ENCODE results near the gene LY86.
"Not testable (repeated sequence)": the region's sequence is repeated elsewhere in the genome, so short reads cannot be mapped to it uniquely, and the experiment has no call there.

The LY86 gene

DNA sequence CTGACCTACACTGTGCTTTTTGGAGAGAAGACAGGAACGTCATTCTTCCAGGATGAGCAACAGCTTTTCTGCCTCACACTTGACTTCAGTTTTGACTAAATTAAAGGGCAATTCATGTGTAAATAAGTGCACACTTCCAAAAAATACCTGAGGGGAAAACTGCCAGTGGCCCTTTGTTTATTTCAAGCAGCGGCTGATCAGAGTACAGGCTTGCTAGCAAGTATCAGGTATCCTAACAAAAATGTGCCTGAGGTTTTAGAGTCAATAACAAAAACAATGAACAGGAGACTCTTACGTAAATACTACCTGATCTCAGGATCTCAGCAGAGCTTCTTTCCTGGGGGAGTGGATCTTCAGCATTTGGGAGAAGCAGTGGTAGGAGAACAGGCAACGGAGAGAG is 12.4 kb downstream of the LY86 start:
- Mint-ChIP-seq H3K36me3 (ENCODE audit: low read depth) (peaks cover 4% of the 10 kb centered on the region), H3K27ac (no peak overlapping the region), H3K27me3 (no peaks in the 10 kb centered on the region), H3K4me1 (ENCODE audit: low read depth) (peaks cover 29% of the 10 kb centered on the region), H3K4me3 (no peak overlapping the region), H3K9me3 (peaks cover 3% of the 10 kb centered on the region)

DNA sequence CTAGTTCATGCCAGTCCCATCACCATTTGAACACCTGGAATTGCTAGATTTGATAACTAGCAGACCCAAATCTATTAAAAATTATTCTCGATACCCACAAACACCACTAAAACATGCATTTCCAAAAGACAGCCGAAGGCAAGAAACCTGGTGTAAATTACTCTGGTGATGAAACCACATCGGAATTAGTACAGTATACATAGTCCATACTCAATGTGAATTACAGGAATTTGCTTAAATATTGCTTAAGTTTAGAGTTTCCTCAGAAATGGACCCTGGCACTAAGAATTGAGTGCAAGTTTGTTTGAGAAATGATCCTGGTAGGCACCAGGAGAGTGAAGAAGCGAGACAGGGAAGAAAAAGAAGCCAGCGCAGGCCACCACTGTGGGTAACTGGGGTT is 13.7 kb downstream of the LY86 start:
- H3K4me3 Mint-ChIP-seq: no peak overlapping the region
- H3K36me3 Mint-ChIP-seq (ENCODE audit: low read depth): peaks cover 4% of the 10 kb centered on the region
- peaks cover 16% of the 10 kb centered on the region for H3K4me1 Mint-ChIP-seq (ENCODE audit: low read depth)
- H3K27ac Mint-ChIP-seq: no peak overlapping the region
- peaks cover 3% of the 10 kb centered on the region for H3K9me3 Mint-ChIP-seq
- H3K27me3 Mint-ChIP-seq: no peaks in the 10 kb centered on the region

DNA sequence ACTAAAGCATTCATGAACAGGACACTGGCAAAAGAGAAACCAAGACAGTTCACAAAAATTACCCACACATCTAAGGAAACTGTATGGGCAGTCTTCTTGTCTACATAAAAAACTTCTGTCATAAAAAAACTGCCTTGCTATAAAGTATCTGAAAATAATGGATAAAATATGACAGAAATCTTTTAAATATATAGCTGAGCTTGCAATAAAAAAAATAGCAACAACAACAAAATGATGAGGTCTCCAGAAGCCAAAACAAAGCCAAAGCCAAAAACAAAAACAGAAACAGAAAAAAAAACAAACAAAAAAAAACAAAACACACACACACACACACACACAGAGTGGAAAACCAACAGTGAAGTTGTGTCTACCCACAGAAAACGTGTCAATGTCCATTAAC is 14.8 kb downstream of the LY86 start:
- Mint-ChIP-seq H3K4me1 (ENCODE audit: low read depth) (peaks cover 16% of the 10 kb centered on the region), H3K36me3 (ENCODE audit: low read depth) (peaks cover 4% of the 10 kb centered on the region), H3K27me3 (no peaks in the 10 kb centered on the region)

DNA sequence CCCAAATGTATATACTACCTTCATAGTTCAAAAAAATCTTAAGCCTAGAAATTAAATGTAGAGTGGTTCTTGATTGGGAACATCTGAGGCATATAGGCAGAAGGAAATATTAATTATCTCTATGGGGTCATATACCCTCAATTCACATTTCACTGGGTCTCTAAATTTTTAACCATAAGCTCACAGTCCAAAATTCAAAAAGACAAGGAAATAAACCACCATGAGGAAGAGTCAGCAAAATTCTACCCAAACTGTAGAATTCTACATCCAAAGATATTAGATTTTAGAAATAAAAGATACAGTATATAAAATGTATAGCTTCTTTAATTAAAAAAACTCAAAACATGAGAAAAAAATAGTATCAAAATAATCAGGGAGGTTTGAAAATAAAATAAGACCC is 15.5 kb downstream of the LY86 start:
- H3K4me3 Mint-ChIP-seq: no peak overlapping the region
- no peak overlapping the region for H3K27ac Mint-ChIP-seq
- H3K9me3 Mint-ChIP-seq: peaks cover 3% of the 10 kb centered on the region
- peaks cover 4% of the 10 kb centered on the region for H3K36me3 Mint-ChIP-seq (ENCODE audit: low read depth)
- no peaks in the 10 kb centered on the region for H3K27me3 Mint-ChIP-seq
- H3K4me1 Mint-ChIP-seq (ENCODE audit: low read depth): peaks cover 13% of the 10 kb centered on the region

More for the DNA sequence above, 14.8 kb downstream of the LY86 start:
- Mint-ChIP-seq H3K27ac (no peak overlapping the region), H3K9me3 (peaks cover 3% of the 10 kb centered on the region), H3K4me3 (no peak overlapping the region)

DNA sequence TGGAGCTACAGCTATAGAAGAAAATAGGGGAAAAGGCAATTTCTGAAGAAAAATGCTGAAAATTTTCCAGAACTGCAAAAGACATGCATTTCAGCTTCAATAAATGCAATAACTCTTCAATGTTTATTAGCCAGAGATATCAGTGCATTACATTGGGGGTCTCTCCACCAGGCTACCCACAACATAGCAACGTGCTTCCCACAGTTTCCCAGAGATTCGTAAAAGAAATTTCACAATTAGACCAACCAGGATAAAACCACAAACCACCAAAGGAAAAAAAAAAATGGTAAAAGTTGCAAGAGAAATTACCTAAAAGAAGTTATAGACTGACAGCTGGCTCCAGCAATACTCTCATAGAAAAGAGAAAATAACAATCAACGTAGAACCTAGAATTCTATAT is 16.0 kb downstream of the LY86 start:
- Mint-ChIP-seq H3K4me3 (no peak overlapping the region), H3K4me1 (ENCODE audit: low read depth) (peaks cover 14% of the 10 kb centered on the region), H3K27me3 (no peaks in the 10 kb centered on the region), H3K36me3 (ENCODE audit: low read depth) (peaks cover 4% of the 10 kb centered on the region), H3K27ac (no peak overlapping the region), H3K9me3 (peaks cover 3% of the 10 kb centered on the region)

DNA sequence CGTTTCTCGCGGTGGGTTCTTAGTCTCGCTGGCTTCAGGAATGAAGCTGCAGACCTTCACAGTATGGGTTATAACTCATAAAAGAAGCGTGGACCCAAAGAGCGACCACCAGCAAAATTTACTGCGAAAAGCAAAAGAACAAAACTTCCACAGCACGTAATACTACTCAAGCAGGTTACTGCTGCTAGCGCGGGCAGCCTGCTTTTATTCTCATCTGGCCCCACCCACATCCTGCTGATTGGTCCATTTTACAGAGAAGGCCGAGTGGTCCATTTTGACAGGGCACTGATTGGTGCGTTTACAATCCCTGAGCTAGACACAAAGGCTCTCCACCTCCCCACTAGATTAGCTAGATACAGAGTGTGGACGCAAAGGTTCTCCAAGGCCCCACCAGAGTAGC is 17.4 kb downstream of the LY86 start:
- H3K9me3 Mint-ChIP-seq: peaks cover 3% of the 10 kb centered on the region
- H3K27me3 Mint-ChIP-seq: no peaks in the 10 kb centered on the region
- H3K27ac Mint-ChIP-seq: no peak overlapping the region
- peaks cover 4% of the 10 kb centered on the region for H3K36me3 Mint-ChIP-seq (ENCODE audit: low read depth)
- H3K4me1 Mint-ChIP-seq (ENCODE audit: low read depth): peaks cover 25% of the 10 kb centered on the region
- no peak overlapping the region for H3K4me3 Mint-ChIP-seq

DNA sequence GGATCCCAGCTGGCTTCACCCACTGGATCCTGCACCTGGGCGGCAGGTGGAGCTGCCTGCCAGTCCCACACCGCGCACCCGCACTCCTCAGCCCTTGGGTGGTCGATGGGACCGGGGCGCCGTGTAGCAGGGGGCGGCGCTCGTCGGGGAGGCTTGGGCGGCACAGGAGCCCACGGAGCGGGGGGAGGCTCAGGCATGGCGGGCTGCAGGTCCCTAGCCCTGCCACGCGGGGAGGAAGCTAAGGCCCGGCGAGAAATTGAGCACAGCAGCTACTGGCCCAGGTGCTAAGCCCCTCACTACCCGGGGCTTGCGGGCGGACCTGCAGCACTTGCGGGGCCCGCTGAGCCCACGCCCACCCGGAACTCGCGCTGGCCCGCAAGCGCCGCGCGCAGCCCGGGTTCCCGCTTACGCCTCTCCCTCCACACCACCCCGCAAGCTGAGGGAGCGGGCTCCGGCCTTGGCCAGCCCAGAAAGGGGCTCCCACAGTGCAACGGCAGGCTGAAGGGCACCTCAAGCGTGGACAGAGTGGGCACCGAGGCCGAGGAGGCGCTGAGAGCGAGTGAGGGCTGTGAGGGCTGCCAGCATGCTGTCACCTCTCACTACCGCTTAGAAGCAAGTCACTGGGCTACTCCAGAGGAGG is 18.0 kb downstream of the LY86 start:
- H3K36me3 Mint-ChIP-seq (ENCODE audit: low read depth); H3K4me3 Mint-ChIP-seq; H3K9me3 Mint-ChIP-seq; H3K27me3 Mint-ChIP-seq; H3K27ac Mint-ChIP-seq: not testable (repeated sequence)
- peaks cover 31% of the 10 kb centered on the region for H3K4me1 Mint-ChIP-seq (ENCODE audit: low read depth)

DNA sequence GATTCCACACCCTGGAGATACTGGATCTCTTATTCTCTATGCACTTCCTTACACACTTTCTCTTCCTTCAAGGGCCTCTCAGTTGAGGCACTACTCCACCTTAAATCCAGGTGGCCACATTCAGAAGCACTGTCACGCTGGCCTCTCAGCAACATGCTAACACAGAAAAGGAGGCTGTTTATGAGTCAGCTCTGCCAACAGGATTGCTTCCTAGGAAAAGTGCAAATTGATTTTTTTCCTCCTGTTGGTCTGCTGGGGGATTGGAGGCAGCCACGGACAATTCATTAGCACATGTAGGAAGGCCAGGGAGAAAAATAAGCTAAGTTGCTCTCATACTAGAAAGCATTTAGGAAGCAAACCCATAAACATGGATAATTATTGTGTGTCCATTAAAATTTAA is 20.9 kb downstream of the LY86 start:
- Mint-ChIP-seq H3K4me1 (ENCODE audit: low read depth) (peaks cover 54% of the 10 kb centered on the region), H3K4me3 (no peak overlapping the region), H3K36me3 (ENCODE audit: low read depth) (peaks cover 1% of the 10 kb centered on the region), H3K27me3 (no peaks in the 10 kb centered on the region), H3K27ac (peak overlapping the region; percentile 81), H3K9me3 (peaks cover 1% of the 10 kb centered on the region)

DNA sequence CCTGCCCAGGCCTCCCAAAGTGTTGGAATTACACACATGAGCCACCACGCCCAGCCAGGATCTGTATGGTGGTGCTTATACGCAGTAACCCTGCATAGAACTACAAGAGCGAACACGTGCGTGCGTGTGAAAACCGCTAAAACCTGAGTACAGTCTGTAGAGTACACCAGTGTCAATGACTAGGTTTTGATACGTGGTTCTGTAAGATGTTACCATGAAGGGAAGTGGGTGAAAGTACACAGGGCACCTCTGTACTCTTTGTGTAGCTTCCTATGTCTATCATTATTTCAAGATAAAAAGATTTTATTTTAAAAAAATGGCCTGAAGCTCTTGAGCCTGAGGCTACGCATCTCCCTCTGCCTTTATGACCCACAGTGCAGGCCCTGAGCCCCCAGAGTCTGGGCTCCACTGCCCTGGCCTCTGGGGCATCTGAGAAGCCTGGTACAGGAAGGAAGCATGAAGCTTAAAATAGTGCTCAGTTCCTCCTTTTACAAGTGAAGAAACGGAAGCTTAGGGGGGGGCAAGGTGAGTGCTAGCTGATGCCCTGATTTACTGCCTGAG is 21.6 kb downstream of the LY86 start:
- Mint-ChIP-seq H3K27me3 (no peaks in the 10 kb centered on the region), H3K36me3 (ENCODE audit: low read depth) (no peaks in the 10 kb centered on the region), H3K27ac (peak overlapping the region; percentile 81), H3K4me3 (no peak overlapping the region), H3K9me3 (no peaks in the 10 kb centered on the region), H3K4me1 (ENCODE audit: low read depth) (peaks cover 56% of the 10 kb centered on the region)

DNA sequence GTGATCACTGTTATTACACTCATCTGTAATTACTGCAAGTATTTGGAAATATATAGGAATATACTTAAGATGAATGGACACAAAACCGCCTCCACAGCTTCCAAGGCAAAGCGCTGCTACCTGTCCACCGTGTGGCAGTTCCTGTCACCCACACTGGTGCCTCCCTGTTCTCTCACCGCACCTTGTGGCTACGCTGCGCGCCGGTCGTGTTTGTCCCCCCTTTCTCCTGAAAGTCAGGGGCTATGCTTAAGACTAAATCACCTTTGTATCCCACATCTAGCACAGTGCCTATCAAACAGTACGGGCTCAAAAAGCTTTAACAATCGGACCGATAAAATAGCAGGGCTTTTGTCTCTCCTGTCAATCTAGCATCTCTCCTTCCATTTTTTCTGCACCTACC is 23.0 kb downstream of the LY86 start:
- Mint-ChIP-seq H3K9me3 (no peaks in the 10 kb centered on the region), H3K27me3 (no peaks in the 10 kb centered on the region), H3K27ac (no peak overlapping the region), H3K36me3 (ENCODE audit: low read depth) (no peaks in the 10 kb centered on the region), H3K4me3 (no peak overlapping the region), H3K4me1 (ENCODE audit: low read depth) (peaks cover 62% of the 10 kb centered on the region)

DNA sequence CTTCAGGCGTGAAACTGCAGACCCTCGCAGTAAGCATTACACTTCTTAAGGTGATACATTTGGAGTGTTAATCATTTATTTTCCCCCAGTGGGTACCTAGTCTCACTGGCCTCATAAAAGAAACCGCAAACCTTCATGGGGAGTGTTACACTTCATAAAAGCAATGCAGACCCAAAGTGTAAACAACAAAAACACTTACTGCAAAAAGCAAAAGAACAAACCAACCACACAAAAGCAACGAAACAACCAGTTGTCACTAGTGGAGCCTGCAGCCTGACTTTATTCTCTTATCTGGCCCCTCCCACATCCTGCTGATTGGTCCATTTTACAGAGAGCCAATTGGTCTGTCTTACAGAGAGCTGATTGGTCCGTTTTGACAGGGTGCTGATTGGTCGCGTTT is 23.8 kb downstream of the LY86 start:
- no peaks in the 10 kb centered on the region for H3K36me3 Mint-ChIP-seq (ENCODE audit: low read depth)
- no peak overlapping the region for H3K4me3 Mint-ChIP-seq
- no peaks in the 10 kb centered on the region for H3K9me3 Mint-ChIP-seq
- H3K27ac Mint-ChIP-seq: no peak overlapping the region
- H3K4me1 Mint-ChIP-seq (ENCODE audit: low read depth): peaks cover 64% of the 10 kb centered on the region
- H3K27me3 Mint-ChIP-seq: no peaks in the 10 kb centered on the region

DNA sequence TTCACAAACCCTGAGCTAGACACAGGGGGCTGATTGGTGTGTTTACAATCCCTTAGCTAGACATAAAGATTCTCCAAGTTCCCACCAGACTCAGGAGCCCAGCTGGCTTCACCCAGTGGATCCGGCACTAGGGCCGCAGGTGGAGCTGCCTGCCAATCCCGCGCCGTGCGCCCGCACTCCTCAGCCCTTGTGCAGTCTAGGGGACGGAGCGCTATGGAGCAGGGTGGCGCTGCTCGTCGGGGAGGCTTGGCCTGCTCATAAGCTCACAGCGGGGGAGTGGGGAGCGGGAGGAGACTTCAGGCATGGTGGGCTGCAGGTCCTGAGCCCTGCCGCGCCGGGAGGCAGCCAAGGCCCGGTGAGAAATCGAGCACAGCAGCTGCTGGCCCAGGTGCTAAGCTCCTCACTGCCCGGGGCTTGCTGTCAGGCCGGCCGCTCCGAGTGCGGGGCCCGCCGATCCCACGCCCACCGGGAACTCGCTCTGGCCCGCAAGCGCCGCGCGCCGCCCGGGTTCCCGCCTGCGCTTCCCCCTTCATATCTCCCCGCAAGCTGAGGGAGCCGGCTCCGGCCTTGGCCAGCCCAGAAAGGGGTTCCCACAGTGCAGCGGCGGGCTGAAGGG is 24.7 kb downstream of the LY86 start:
- H3K4me3 Mint-ChIP-seq; H3K36me3 Mint-ChIP-seq (ENCODE audit: low read depth); H3K9me3 Mint-ChIP-seq; H3K27me3 Mint-ChIP-seq; H3K27ac Mint-ChIP-seq: not testable (repeated sequence)
- H3K4me1 Mint-ChIP-seq (ENCODE audit: low read depth): peaks cover 67% of the 10 kb centered on the region

DNA sequence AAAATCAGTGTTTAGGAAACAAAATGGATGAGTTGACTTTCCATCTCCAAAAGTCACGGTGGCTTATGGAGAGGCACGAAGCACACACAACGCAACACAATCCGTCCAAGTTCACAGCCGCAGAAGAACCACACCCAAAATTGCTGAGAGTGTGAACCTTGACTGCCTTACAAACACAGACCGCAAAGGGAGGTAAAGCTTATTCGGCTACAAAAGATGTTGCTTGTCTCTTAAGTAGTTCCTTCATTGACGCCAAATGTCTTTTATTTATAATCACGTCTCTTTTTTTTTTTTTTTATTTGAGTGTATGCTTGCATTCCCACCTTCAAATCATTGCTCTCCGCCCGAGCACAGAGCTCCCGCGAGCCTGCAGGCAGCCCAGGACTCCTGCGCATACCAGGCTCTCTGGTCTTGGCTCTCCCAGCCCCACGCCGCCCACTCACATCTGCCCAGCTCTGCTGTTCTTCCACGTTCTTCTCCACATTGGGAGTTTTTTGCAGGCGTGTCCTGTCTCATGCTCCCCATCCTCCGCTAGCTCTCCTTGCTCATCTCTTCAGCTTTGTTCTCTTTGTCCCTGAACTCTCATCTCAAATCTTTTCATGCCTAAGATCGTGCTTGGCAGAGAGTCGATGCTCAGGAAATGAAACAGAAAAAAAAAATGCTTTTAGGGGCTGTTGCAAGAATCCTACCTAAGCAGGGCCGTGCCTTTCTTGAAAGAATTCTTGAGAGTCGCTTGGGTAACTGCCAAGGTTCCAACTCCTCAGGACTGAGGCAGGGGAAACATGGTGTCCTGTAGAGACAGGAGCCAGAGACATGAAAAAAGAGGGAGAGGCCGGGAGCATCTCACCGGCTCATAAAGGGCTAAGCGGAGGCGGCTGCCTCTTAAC is 25.8 kb downstream of the LY86 start:
- Mint-ChIP-seq H3K9me3 (no peaks in the 10 kb centered on the region), H3K27ac (no peak overlapping the region), H3K4me1 (ENCODE audit: low read depth) (peaks cover 67% of the 10 kb centered on the region), H3K36me3 (ENCODE audit: low read depth) (no peaks in the 10 kb centered on the region), H3K4me3 (peak overlapping the region; percentile 63), H3K27me3 (no peaks in the 10 kb centered on the region)

DNA sequence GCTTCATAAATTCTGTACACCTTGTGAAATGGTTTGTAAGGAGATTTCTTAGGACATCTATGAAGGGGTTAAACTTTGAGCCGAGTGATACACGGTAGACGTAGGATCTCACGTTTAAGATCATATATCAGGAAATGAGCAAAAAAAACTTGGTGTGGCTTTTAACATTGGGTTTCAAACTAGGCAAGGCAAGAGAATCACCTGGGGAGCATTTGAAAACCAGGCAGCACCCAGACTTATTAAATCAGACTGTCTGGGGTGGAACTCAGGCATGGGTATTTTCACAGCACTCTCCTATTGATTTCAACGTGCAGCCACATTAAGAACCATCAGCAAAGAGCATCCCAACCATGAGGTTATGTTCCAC is 26.4 kb downstream of the LY86 start:
- H3K27me3 Mint-ChIP-seq: no peaks in the 10 kb centered on the region
- H3K36me3 Mint-ChIP-seq (ENCODE audit: low read depth): no peaks in the 10 kb centered on the region
- no peak overlapping the region for H3K4me3 Mint-ChIP-seq
- peaks cover 65% of the 10 kb centered on the region for H3K4me1 Mint-ChIP-seq (ENCODE audit: low read depth)
- no peak overlapping the region for H3K27ac Mint-ChIP-seq
- no peaks in the 10 kb centered on the region for H3K9me3 Mint-ChIP-seq

DNA sequence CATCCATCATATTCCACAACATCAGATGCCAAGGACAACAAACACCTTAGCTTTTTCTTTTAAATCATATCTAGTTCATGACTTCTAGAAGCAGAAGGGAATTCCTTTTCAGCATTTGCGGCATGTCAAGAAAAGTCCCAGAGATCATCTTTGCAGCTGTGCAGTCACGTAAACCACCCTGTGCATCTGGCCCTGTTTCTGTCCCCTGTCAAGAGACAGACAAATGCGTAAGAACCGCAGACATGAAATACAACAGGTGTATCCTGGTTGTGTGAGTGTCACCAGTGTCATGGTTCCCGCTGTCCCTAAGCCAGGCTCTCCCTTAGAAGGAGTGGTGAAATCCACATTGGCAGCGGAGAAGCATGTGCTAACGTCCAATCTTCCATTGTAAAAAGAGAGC is 28.1 kb downstream of the LY86 start:
- no peak overlapping the region for H3K27ac Mint-ChIP-seq
- peaks cover 48% of the 10 kb centered on the region for H3K4me1 Mint-ChIP-seq (ENCODE audit: low read depth)
- H3K36me3 Mint-ChIP-seq (ENCODE audit: low read depth): no peaks in the 10 kb centered on the region
- no peaks in the 10 kb centered on the region for H3K9me3 Mint-ChIP-seq
- H3K27me3 Mint-ChIP-seq: no peaks in the 10 kb centered on the region
- no peak overlapping the region for H3K4me3 Mint-ChIP-seq
